Natural killer cell (primary cell): Measurements from ENCODE around the gene PBXIP1. TPM values are rescaled to one million over a fixed set of nuclear protein-coding genes. Genes with fewer than 3 reads are reported as not detected.
"Not testable (repeated sequence)": the region's sequence is repeated elsewhere in the genome, so short reads cannot be mapped to it uniquely, and the experiment has no call there.

Experiments
- ATAC-seq, 3 donors: fragments of 150-1000 bp in 2 of 3; fragments of 200-7000 bp in 1 of 3; cut with Tn5 transposase; 1 replicate in 1 of 3; 2 replicates in 2 of 3; pipeline ENCODE4 v1.10.0; 2021; ENCODE audit warnings: mild to moderate bottlenecking in 2 of 3, moderate library complexity in 2 of 3
- DNase-seq, 2 donors: peaks; one replicate each; pipeline versions ENCODE4 v3.0.0 to v3.0.0-alpha.2; 2013 to 2021; ENCODE audit warnings: mixed read lengths in 1 of 2
- H3K27ac ChIP-seq: one replicate; pipeline ENCODE4 v1.5.1; 2013; ENCODE audit warnings: mild to moderate bottlenecking, low read length
- H3K27me3 ChIP-seq: one replicate; pipeline ENCODE4 v1.6.1; 2013; ENCODE audit warnings: low read length; ENCODE audit not compliant: control insufficient read depth, insufficient read depth
- H3K36me3 ChIP-seq: one replicate; pipeline ENCODE4 v1.6.1; 2013; ENCODE audit warnings: low read length; ENCODE audit not compliant: control insufficient read depth, insufficient read depth
- H3K4me1 ChIP-seq: one replicate; pipeline ENCODE4 v1.6.1; 2013; ENCODE audit warnings: low read length; ENCODE audit not compliant: control insufficient read depth, insufficient read depth
- H3K4me3 ChIP-seq: one replicate; pipeline ENCODE4 v1.5.1; 2013; ENCODE audit warnings: low read length
- H3K9me3 ChIP-seq: one replicate; pipeline ENCODE4 v1.6.1; 2013; ENCODE audit warnings: low read length; ENCODE audit not compliant: control insufficient read depth, insufficient read depth
- H3K27ac Mint-ChIP-seq, 2 donors: one replicate each; pipeline ENCODE4 v1.8.0; 2022; ENCODE audit warnings: mild to moderate bottlenecking in 2 of 2, mixed read lengths in 2 of 2, moderate library complexity in 1 of 2
- H3K27me3 Mint-ChIP-seq, 2 donors: one replicate each; pipeline ENCODE4 v1.8.0; 2022; ENCODE audit warnings: low read depth in 2 of 2, mixed read lengths in 2 of 2
- H3K36me3 Mint-ChIP-seq: one replicate; pipeline ENCODE4 v1.8.0; 2022; ENCODE audit warnings: mixed read lengths
- H3K4me1 Mint-ChIP-seq, 2 donors: one replicate each; pipeline ENCODE4 v1.8.0; 2022; ENCODE audit warnings: mixed read lengths in 2 of 2
- H3K4me3 Mint-ChIP-seq: one replicate; pipeline ENCODE4 v1.8.0; 2022; ENCODE audit warnings: mild to moderate bottlenecking, moderate library complexity, mixed read lengths
- H3K9me3 Mint-ChIP-seq, 2 donors: one replicate each; pipeline ENCODE4 v1.8.0; 2022; ENCODE audit warnings: mixed read lengths in 2 of 2
- CTCF ChIP-seq: fragments of 200-600 bp; IDR thresholded peaks from one replicate; pipeline ENCODE4 v1.8.0; 2022; ENCODE audit warnings: antibody characterized with exemption
- WGBS: methylation state at CpG from one replicate; pipeline ENCODE4 v1.1.7; 2013; ENCODE audit warnings: missing lambda C conversion rate; ENCODE audit not compliant: insufficient coverage; 5-methylcytosine and 5-hydroxymethylcytosine counted together
- intact Hi-C: fragments of 100-400 bp; cut with micrococcal nuclease; formaldehyde crosslinking; loops from one replicate; pipeline ENCODE4 v1.14.2; 2022
- total RNA-seq, 4 donors: library from RNA; stranded (reverse); fragments of 120-200 nt in 1 of 4; gene quantifications; one replicate each; pipeline versions ENCODE4 v1.2.3 to v1.2.4, GENCODE V29; 2013 to 2022

Gene PBXIP1
- total RNA-seq, 3 donors from 2014 or later (not counting 1 experiment from before 2014, with no cell fraction given) = 158 to 200 (median 197) TPM

DNA sequence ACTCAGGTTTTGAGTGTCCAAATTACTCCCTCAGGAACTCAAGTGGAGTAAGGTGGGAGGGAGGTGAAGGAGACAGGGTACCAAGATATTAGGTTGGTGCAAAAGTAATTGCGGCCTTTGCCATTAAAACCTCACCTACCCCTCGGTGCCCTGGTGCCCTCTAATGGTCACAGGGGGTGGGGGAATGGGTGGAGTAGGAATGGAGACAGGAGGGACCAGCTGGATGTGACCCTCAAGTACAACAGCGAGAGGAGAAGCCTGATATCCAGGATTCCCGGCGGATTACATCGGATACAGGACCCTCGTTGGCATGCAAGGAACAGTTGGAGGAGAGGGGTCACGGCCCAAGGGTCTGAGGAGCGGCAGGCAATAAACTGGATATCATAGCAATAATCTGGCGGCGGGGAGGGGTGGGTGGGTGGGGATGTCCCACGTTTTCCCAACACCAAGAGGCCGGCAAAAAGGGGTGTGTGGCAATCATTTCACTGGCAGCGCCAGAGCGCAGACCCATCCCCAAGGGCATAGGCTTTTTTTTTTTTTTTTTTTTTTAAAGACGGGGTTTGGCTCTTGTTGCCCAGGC lies 42.4 kb upstream of the PBXIP1 start:
- Mint-ChIP-seq H3K4me3 (no peak overlapping the region), H3K27me3 (no peaks in the 10 kb centered on the region), H3K36me3 (no peaks in the 10 kb centered on the region), H3K27ac (no peak overlapping the region), H3K4me1 (peaks cover 15 to 31% of the 10 kb centered on the region in 2 donors), H3K9me3 (no peaks in the 10 kb centered on the region)
- no peaks in the 10 kb centered on the region for H3K36me3 ChIP-seq
- H3K4me1 ChIP-seq = peaks cover 42% of the 10 kb centered on the region
- no peaks in the 10 kb centered on the region for H3K9me3 ChIP-seq
- H3K27me3 ChIP-seq = no peaks in the 10 kb centered on the region
- ATAC-seq = no peak
- intact Hi-C loops = loop anchor here (2.0 kb wide), 1 partner anchor 37 kb away; the partner anchor contains the start of gene PYGO2
- no peak overlapping the region for H3K27ac ChIP-seq
- no peak overlapping the region for H3K4me3 ChIP-seq
- WGBS = 87% methylated on average over 9 of the region's 16 CpGs
- peak in 1 of 2 donors; percentile 25 for DNase-seq
- no peak for TF ChIP-seq CTCF

GRCh38 chr1:154996966-154997701 lies 41.2 kb upstream of the PBXIP1 start:
- intact Hi-C loops = no loop called here
- Histone ChIP-seq H3K9me3 (no peaks in the 10 kb centered on the region), H3K4me1 (peaks cover 36% of the 10 kb centered on the region), H3K4me3 (no peak overlapping the region), H3K36me3 (no peaks in the 10 kb centered on the region), H3K27me3 (no peaks in the 10 kb centered on the region), H3K27ac (no peak overlapping the region)
- H3K36me3 Mint-ChIP-seq = no peaks in the 10 kb centered on the region
- TF ChIP-seq CTCF = no peak
- no peak for DNase-seq
- no peak for ATAC-seq
- H3K27ac Mint-ChIP-seq = no peak overlapping the region
- WGBS = 78% methylated on average over 15 of the region's 15 CpGs
- H3K27me3 Mint-ChIP-seq = no peaks in the 10 kb centered on the region
- no peaks in the 10 kb centered on the region for H3K9me3 Mint-ChIP-seq
- peak overlapping the region; percentile 2 for H3K4me3 Mint-ChIP-seq
- peaks cover 15 to 32% of the 10 kb centered on the region in 2 donors for H3K4me1 Mint-ChIP-seq

DNA sequence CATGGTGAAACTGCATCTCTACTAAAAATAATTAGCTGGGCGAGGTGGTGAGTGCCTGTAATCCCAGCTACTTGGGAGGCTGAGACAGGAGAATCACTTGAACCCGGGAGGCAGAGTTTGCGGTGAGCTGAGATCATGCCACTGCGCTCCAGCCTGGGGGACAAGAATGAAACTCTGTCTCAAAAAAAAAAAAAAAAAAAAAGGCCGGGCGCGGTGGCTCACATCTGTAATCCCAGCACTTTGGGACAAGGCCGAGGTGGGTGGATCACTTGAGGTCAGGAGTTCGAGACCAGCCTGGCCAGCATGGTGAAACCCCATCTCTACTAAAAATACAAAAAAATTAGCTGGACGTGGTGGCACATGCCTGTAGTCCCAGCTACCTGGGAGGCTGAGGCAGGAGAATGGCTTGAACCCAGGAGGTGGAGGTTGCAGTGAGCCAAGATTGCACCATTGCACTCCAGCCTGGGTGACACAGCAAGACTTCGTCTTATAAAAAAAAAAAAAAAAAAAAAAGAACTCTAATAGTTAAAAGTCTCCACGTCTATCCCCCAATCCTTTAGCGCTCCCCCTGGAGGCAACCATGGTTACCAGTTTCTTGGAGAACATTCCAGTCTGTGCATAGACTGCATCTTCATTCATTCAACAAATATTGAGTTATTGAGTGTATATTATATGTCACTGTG lies 39.5 kb upstream of the PBXIP1 start:
- H3K9me3 ChIP-seq, H3K27ac ChIP-seq, H3K27me3 Mint-ChIP-seq, H3K36me3 ChIP-seq, H3K4me3 ChIP-seq, H3K27me3 ChIP-seq, H3K36me3 Mint-ChIP-seq, ATAC-seq, intact Hi-C loops, H3K9me3 Mint-ChIP-seq, H3K27ac Mint-ChIP-seq, H3K4me3 Mint-ChIP-seq: not testable (repeated sequence)
- peaks cover 26% of the 10 kb centered on the region for H3K4me1 ChIP-seq
- H3K4me1 Mint-ChIP-seq = peaks cover 15 to 28% of the 10 kb centered on the region in 2 donors
- WGBS = 90% methylated on average over 5 of the region's 13 CpGs
- DNase-seq = peak in 1 of 2 donors; percentile 41

GRCh38 chr1:154994591-154994990 lies 38.7 kb upstream of the PBXIP1 start:
- H3K27ac ChIP-seq = no peak overlapping the region
- peaks cover 10 to 24% of the 10 kb centered on the region in 2 donors for H3K4me1 Mint-ChIP-seq
- no peak overlapping the region for H3K27ac Mint-ChIP-seq
- ATAC-seq = no peak
- WGBS = 41% methylated on average over 3 of the region's 3 CpGs
- H3K27me3 ChIP-seq = no peaks in the 10 kb centered on the region
- H3K4me3 ChIP-seq = no peak overlapping the region
- no peaks in the 10 kb centered on the region for H3K9me3 Mint-ChIP-seq
- peaks cover 18% of the 10 kb centered on the region for H3K4me1 ChIP-seq
- no peaks in the 10 kb centered on the region for H3K9me3 ChIP-seq
- intact Hi-C loops = no loop called here
- H3K4me3 Mint-ChIP-seq = no peak overlapping the region
- no peak for DNase-seq
- no peaks in the 10 kb centered on the region for H3K27me3 Mint-ChIP-seq
- peaks cover 16% of the 10 kb centered on the region for H3K36me3 ChIP-seq
- TF ChIP-seq CTCF = no peak
- H3K36me3 Mint-ChIP-seq = no peaks in the 10 kb centered on the region
